WTC11 (cell line): ENCODE results near the gene TRIAP1. TPM values are rescaled to one million over a fixed set of nuclear protein-coding genes. Genes with fewer than 3 reads are reported as not detected.

Source experiments
- ATAC-seq: fragments of 200-7000 bp; cut with Tn5 transposase; 2 replicates; pipeline ENCODE4 v1.10.0; 2021; ENCODE audit warnings: mild to moderate bottlenecking, moderate library complexity
- CTCF ChIA-PET: fragments of 300-600 bp; sonication (Branson Sonifier 250); formaldehyde crosslinking; loops from one replicate; lab custom pipeline; 2021; ENCODE audit warnings: antibody characterized with exemption; lab: Charles Lee
- POLR2A ChIA-PET: fragments of 350-600 bp; sonication (Branson Sonifier 250); formaldehyde crosslinking; loops from one replicate; lab custom pipeline; 2021; ENCODE audit warnings: antibody characterized with exemption; lab: Charles Lee
- DNase-seq: peaks from one replicate; pipeline ENCODE4 v3.0.0; 2021; ENCODE audit warnings: low spot score
- H3K27ac Mint-ChIP-seq: 2 replicates; pipeline ENCODE4 v1.8.0; 2021; ENCODE audit warnings: mixed read lengths
- H3K27me3 Mint-ChIP-seq: 2 replicates; pipeline ENCODE4 v1.8.0; 2021; ENCODE audit warnings: low read depth, mild to moderate bottlenecking, moderate library complexity, mixed read lengths
- H3K36me3 Mint-ChIP-seq: 2 replicates; pipeline ENCODE4 v1.8.0; 2021; ENCODE audit warnings: mixed read lengths
- H3K4me1 Mint-ChIP-seq: 2 replicates; pipeline ENCODE4 v1.8.0; 2022; ENCODE audit warnings: mixed read lengths
- H3K4me3 Mint-ChIP-seq: 2 replicates; pipeline ENCODE4 v1.8.0; 2021; ENCODE audit warnings: mild to moderate bottlenecking, moderate library complexity, mixed read lengths
- H3K9me3 Mint-ChIP-seq: 2 replicates; pipeline ENCODE4 v1.8.0; 2021; ENCODE audit warnings: mixed read lengths
- CREM ChIP-seq: sonication (generic); formaldehyde crosslinking; IDR thresholded peaks from 2 replicates; pipeline ENCODE4 v1.8.1; 2022; ENCODE audit warnings: mild to moderate bottlenecking, missing genetic modification reagents, moderate library complexity
- ELF4 ChIP-seq: sonication (generic); formaldehyde crosslinking; IDR thresholded peaks from 2 replicates; pipeline ENCODE4 v1.8.1; 2022; ENCODE audit warnings: low read depth, mild to moderate bottlenecking, moderate library complexity, missing genetic modification reagents
- FOXK1 ChIP-seq: sonication (generic); formaldehyde crosslinking; IDR thresholded peaks from 2 replicates; pipeline ENCODE4 v1.8.0; 2022; ENCODE audit warnings: mild to moderate bottlenecking, moderate library complexity, missing genetic modification reagents
- FOXP1 ChIP-seq: sonication (generic); formaldehyde crosslinking; IDR thresholded peaks from 2 replicates; pipeline ENCODE4 v1.8.0; 2022; ENCODE audit warnings: missing genetic modification reagents, mild to moderate bottlenecking, moderate library complexity, borderline replicate concordance
- GTF2I ChIP-seq: fragments of 250-450 bp; sonication (Bioruptor Pico); conservative IDR thresholded peaks from 2 replicates; pipeline ENCODE4 v1.4.0; 2021; ENCODE audit warnings: mild to moderate bottlenecking
- MXD4 ChIP-seq: fragments of 250-450 bp; sonication (Bioruptor Pico); IDR thresholded peaks from 2 replicates; pipeline ENCODE4 v1.8.0; 2021; ENCODE audit warnings: mild to moderate bottlenecking, moderate library complexity, borderline replicate concordance
- NR2C2 ChIP-seq: sonication (generic); formaldehyde crosslinking; IDR thresholded peaks from 2 replicates; pipeline ENCODE4 v1.8.0; 2022; ENCODE audit warnings: mild to moderate bottlenecking, missing genetic modification reagents
- NR3C1 ChIP-seq: sonication (generic); formaldehyde crosslinking; conservative IDR thresholded peaks from 2 replicates; pipeline ENCODE4 v1.8.1; 2023; ENCODE audit warnings: low read depth, mild to moderate bottlenecking, missing genetic modification reagents
- RELA ChIP-seq: sonication (generic); formaldehyde crosslinking; IDR thresholded peaks from 2 replicates; pipeline ENCODE4 v1.8.1; 2022; ENCODE audit warnings: missing genetic modification reagents, mild to moderate bottlenecking, borderline replicate concordance
- SP1 ChIP-seq: sonication (generic); formaldehyde crosslinking; conservative IDR thresholded peaks from 2 replicates; pipeline ENCODE4 v1.8.1; 2022; ENCODE audit warnings: missing genetic modification reagents
- ZNF423 ChIP-seq: fragments of 250-450 bp; sonication (Bioruptor Pico); IDR thresholded peaks from 2 replicates; pipeline ENCODE4 v2.1.2; 2022; ENCODE audit warnings: mild to moderate bottlenecking, moderate library complexity
- total RNA-seq: library from RNA; stranded (reverse); gene quantifications from 3 replicates; pipeline ENCODE4 v1.2.3, GENCODE V29; 2021
- TF ChIP-seq, protein P1 (sequence below): fragments of 250-450 bp; sonication (Bioruptor Pico); IDR thresholded peaks from 2 replicates; pipeline ENCODE4 v1.9.0; 2021; ENCODE audit warnings: mild to moderate bottlenecking
- TF ChIP-seq, protein P2 (sequence below): sonication (generic); formaldehyde crosslinking; IDR thresholded peaks from 2 replicates; pipeline ENCODE4 v1.8.1; 2022; ENCODE audit warnings: low read depth, mild to moderate bottlenecking, moderate library complexity, missing genetic modification reagents, borderline replicate concordance
- TF ChIP-seq, protein P3 (sequence below): sonication (generic); formaldehyde crosslinking; IDR thresholded peaks from 2 replicates; pipeline ENCODE4 v1.8.0; 2022; ENCODE audit warnings: mild to moderate bottlenecking, missing genetic modification reagents
- TF ChIP-seq, protein P4 (sequence below): sonication (generic); formaldehyde crosslinking; IDR thresholded peaks from 2 replicates; pipeline ENCODE4 v1.8.1; 2023; ENCODE audit warnings: mild to moderate bottlenecking, missing genetic modification reagents
- TF ChIP-seq, protein P5 (sequence below): sonication (generic); formaldehyde crosslinking; IDR thresholded peaks from 2 replicates; pipeline ENCODE4 v1.8.1; 2023; ENCODE audit warnings: mild to moderate bottlenecking, missing genetic modification reagents, borderline replicate concordance
- TF ChIP-seq, protein P6 (sequence below): fragments of 200-600 bp; IDR thresholded peaks from 2 replicates; pipeline ENCODE4 v1.8.0; 2022; ENCODE audit warnings: antibody characterized with exemption
- TF ChIP-seq, protein P7 (sequence below): fragments of 250-450 bp; sonication (Bioruptor Pico); IDR thresholded peaks from 2 replicates; pipeline ENCODE4 v1.9.0; 2021; ENCODE audit warnings: moderate library complexity, mild to moderate bottlenecking, inconsistent platforms, borderline replicate concordance

TRIAP1 gene
- total RNA-seq, 1 experiment from 2014 or later = 75.3 TPM

DNA sequence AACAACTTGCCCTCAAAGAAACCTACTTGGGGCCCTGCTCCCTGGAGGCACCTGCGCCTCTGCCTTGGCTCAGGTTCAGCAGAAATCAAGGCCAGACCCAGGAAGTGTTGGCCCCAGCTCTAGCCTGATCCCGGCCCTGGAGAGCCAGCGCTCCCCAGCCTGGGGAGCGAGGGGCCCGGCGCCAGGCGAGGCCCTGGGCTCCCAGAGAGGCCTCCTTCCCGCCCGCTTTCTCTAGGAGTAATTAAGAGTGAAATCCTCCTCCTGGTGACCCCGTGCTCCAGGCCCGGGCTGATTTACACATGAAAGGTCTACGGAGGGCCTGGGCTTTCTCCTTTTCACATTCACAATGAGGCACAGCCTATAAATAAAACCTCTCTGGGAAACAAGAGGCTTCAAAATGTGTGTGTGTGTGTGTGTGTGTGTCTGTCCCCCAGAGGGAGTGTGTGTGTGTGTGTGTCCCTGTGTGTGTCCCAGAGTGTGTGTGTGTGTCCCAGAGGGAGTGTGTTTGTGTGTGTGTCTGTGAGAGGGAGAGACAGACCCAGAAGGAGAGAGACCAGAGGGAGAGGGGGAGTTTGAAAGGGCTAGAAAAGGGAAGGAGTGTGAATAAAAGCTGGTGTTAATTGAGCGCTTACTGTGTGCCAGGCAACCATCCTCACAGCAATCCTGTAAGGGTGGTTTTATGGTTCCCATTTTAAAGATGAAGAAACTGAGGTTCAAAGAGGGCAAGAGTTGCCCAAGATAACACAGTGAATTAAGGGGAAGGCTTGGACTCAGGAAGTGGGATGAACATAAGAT, 32.1 kb downstream of the TRIAP1 start (continued):
- TF ChIP-seq, protein P1, sequence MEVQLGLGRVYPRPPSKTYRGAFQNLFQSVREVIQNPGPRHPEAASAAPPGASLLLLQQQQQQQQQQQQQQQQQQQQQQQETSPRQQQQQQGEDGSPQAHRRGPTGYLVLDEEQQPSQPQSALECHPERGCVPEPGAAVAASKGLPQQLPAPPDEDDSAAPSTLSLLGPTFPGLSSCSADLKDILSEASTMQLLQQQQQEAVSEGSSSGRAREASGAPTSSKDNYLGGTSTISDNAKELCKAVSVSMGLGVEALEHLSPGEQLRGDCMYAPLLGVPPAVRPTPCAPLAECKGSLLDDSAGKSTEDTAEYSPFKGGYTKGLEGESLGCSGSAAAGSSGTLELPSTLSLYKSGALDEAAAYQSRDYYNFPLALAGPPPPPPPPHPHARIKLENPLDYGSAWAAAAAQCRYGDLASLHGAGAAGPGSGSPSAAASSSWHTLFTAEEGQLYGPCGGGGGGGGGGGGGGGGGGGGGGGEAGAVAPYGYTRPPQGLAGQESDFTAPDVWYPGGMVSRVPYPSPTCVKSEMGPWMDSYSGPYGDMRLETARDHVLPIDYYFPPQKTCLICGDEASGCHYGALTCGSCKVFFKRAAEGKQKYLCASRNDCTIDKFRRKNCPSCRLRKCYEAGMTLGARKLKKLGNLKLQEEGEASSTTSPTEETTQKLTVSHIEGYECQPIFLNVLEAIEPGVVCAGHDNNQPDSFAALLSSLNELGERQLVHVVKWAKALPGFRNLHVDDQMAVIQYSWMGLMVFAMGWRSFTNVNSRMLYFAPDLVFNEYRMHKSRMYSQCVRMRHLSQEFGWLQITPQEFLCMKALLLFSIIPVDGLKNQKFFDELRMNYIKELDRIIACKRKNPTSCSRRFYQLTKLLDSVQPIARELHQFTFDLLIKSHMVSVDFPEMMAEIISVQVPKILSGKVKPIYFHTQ (CRISPR knock-in tag) = no peak
- TF ChIP-seq GTF2I = peak; percentile 92
- TF ChIP-seq, protein P2, sequence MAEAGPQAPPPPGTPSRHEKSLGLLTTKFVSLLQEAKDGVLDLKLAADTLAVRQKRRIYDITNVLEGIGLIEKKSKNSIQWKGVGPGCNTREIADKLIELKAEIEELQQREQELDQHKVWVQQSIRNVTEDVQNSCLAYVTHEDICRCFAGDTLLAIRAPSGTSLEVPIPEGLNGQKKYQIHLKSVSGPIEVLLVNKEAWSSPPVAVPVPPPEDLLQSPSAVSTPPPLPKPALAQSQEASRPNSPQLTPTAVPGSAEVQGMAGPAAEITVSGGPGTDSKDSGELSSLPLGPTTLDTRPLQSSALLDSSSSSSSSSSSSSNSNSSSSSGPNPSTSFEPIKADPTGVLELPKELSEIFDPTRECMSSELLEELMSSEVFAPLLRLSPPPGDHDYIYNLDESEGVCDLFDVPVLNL (CRISPR knock-in tag) = no peak

DNA sequence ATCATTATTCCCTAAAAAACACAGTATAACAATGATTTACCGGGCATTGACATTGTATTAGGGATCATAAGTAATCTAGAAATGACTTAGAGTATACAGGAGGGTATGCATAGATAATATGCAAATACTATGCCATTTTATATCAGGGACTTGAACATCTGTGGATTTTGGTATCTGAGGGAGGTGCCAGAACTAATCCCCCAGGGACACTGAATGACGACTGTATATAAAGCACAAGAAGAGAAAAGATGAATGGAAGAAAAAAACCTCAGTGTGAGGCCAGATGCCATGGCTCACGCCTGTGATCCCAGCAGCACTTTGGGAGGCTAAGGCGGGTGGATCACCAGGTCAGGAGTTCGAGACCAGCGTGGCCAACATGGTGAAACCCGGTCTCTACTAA, 33.8 kb downstream of the TRIAP1 start:
- TF ChIP-seq, protein P3, sequence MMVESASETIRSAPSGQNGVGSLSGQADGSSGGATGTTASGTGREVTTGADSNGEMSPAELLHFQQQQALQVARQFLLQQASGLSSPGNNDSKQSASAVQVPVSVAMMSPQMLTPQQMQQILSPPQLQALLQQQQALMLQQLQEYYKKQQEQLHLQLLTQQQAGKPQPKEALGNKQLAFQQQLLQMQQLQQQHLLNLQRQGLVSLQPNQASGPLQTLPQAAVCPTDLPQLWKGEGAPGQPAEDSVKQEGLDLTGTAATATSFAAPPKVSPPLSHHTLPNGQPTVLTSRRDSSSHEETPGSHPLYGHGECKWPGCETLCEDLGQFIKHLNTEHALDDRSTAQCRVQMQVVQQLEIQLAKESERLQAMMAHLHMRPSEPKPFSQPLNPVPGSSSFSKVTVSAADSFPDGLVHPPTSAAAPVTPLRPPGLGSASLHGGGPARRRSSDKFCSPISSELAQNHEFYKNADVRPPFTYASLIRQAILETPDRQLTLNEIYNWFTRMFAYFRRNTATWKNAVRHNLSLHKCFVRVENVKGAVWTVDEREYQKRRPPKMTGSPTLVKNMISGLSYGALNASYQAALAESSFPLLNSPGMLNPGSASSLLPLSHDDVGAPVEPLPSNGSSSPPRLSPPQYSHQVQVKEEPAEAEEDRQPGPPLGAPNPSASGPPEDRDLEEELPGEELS (CRISPR knock-in tag) = no peak
- TF ChIP-seq NR3C1 (no peak), MXD4 (CRISPR knock-in tag) (no peak), CREM (CRISPR knock-in tag) (no peak), NR2C2 (CRISPR knock-in tag) (no peak), ELF4 (CRISPR knock-in tag) (no peak)
- TF ChIP-seq, all 79 proteins: peak for 0
- POLR2A ChIA-PET = interaction anchor here (0.6 kb wide), 1 partner anchor 160 kb away, joined by 3 read pairs; no protein-coding TSS in a partner anchor
- DNase-seq (no peak), ATAC-seq (no peak)
- no peaks in the 10 kb centered on the region for H3K9me3 Mint-ChIP-seq
- H3K36me3 Mint-ChIP-seq = no peaks in the 10 kb centered on the region
- H3K4me3 Mint-ChIP-seq = no peak overlapping the region
- CTCF ChIA-PET = interaction anchor here (2.1 to 2.9 kb wide), 2 partner anchors 18 to 45 kb away, joined by 11 to 12 read pairs; no protein-coding TSS in a partner anchor
- H3K27me3 Mint-ChIP-seq = no peaks in the 10 kb centered on the region
- peaks cover 23% of the 10 kb centered on the region for H3K4me1 Mint-ChIP-seq
- no peak overlapping the region for H3K27ac Mint-ChIP-seq

DNA sequence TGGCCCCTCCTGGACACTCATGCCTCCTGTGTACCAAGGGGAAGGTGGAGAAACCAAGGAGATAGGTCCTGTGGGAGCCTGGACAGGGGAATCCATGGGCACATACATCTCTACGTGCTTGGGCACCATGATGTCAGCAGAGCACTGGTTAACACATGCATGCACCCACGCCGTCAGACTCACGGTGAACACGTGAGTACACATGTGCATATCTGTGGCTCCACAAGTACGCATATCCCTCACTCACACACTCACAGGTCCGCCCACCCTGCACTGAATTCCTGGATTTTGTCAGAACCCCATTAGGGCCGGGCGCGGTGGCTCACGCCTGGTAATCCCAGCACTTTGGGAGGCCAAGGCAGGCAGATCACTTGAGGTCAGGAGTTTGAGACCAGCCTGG, 37.4 kb downstream of the TRIAP1 start:
- ChIA-PET CTCF (no interaction called here), POLR2A (no interaction called here)
- ATAC-seq (no peak), DNase-seq (no peak)
- no peak overlapping the region for H3K27ac Mint-ChIP-seq
- H3K27me3 Mint-ChIP-seq = no peaks in the 10 kb centered on the region
- no peak overlapping the region for H3K4me3 Mint-ChIP-seq
- H3K4me1 Mint-ChIP-seq = peaks cover 13% of the 10 kb centered on the region
- peaks cover 4% of the 10 kb centered on the region for H3K9me3 Mint-ChIP-seq
- H3K36me3 Mint-ChIP-seq = no peaks in the 10 kb centered on the region
- TF ChIP-seq FOXP1 (CRISPR knock-in tag) (no peak), ZNF423 (CRISPR knock-in tag) (no peak), FOXK1 (no peak), SP1 (CRISPR knock-in tag) (no peak), RELA (CRISPR knock-in tag) (no peak)
- TF ChIP-seq, protein P4, sequence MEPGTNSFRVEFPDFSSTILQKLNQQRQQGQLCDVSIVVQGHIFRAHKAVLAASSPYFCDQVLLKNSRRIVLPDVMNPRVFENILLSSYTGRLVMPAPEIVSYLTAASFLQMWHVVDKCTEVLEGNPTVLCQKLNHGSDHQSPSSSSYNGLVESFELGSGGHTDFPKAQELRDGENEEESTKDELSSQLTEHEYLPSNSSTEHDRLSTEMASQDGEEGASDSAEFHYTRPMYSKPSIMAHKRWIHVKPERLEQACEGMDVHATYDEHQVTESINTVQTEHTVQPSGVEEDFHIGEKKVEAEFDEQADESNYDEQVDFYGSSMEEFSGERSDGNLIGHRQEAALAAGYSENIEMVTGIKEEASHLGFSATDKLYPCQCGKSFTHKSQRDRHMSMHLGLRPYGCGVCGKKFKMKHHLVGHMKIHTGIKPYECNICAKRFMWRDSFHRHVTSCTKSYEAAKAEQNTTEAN (CRISPR knock-in tag) = no peak
- TF ChIP-seq, protein P5, sequence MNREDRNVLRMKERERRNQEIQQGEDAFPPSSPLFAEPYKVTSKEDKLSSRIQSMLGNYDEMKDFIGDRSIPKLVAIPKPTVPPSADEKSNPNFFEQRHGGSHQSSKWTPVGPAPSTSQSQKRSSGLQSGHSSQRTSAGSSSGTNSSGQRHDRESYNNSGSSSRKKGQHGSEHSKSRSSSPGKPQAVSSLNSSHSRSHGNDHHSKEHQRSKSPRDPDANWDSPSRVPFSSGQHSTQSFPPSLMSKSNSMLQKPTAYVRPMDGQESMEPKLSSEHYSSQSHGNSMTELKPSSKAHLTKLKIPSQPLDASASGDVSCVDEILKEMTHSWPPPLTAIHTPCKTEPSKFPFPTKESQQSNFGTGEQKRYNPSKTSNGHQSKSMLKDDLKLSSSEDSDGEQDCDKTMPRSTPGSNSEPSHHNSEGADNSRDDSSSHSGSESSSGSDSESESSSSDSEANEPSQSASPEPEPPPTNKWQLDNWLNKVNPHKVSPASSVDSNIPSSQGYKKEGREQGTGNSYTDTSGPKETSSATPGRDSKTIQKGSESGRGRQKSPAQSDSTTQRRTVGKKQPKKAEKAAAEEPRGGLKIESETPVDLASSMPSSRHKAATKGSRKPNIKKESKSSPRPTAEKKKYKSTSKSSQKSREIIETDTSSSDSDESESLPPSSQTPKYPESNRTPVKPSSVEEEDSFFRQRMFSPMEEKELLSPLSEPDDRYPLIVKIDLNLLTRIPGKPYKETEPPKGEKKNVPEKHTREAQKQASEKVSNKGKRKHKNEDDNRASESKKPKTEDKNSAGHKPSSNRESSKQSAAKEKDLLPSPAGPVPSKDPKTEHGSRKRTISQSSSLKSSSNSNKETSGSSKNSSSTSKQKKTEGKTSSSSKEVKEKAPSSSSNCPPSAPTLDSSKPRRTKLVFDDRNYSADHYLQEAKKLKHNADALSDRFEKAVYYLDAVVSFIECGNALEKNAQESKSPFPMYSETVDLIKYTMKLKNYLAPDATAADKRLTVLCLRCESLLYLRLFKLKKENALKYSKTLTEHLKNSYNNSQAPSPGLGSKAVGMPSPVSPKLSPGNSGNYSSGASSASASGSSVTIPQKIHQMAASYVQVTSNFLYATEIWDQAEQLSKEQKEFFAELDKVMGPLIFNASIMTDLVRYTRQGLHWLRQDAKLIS (CRISPR knock-in tag) = no peak
- TF ChIP-seq, protein P6, sequence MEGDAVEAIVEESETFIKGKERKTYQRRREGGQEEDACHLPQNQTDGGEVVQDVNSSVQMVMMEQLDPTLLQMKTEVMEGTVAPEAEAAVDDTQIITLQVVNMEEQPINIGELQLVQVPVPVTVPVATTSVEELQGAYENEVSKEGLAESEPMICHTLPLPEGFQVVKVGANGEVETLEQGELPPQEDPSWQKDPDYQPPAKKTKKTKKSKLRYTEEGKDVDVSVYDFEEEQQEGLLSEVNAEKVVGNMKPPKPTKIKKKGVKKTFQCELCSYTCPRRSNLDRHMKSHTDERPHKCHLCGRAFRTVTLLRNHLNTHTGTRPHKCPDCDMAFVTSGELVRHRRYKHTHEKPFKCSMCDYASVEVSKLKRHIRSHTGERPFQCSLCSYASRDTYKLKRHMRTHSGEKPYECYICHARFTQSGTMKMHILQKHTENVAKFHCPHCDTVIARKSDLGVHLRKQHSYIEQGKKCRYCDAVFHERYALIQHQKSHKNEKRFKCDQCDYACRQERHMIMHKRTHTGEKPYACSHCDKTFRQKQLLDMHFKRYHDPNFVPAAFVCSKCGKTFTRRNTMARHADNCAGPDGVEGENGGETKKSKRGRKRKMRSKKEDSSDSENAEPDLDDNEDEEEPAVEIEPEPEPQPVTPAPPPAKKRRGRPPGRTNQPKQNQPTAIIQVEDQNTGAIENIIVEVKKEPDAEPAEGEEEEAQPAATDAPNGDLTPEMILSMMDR = no peak
- TF ChIP-seq, protein P7, sequence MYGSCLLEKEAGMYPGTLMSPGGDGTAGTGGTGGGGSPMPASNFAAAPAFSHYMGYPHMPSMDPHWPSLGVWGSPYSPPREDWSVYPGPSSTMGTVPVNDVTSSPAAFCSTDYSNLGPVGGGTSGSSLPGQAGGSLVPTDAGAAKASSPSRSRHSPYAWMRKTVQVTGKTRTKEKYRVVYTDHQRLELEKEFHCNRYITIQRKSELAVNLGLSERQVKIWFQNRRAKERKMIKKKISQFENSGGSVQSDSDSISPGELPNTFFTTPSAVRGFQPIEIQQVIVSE (CRISPR knock-in tag) = no peak
